HG02938 (cell line): ENCODE measurements around the gene CFHR1.
A peak's percentile ranks its signal among the peaks of the same experiment; 100 is the strongest.
"Not testable (repeated sequence)": the region's sequence is repeated elsewhere in the genome, so short reads cannot be mapped to it uniquely, and the experiment has no call there.

Source experiments
- ATAC-seq: cut with Tn5 transposase; IDR thresholded peaks from one replicate; pipeline ENCODE4 v1.9.1; 2021; ENCODE audit warnings: mild to moderate bottlenecking, moderate library complexity; ENCODE audit not compliant: unreplicated experiment

Gene CFHR1

GRCh38 chr1:196819531-196819930 is at the start of gene CFHR1:
TSS of gene CFHR1 (plus strand) at chr1:196819731. CDS start at chr1:196819845, 114 bp downstream.
- ATAC-seq, result not testable (repeated sequence)

GRCh38 chr1:196769823-196770222 is 49.7 kb upstream of the CFHR1 start:
- ATAC-seq, result not testable (repeated sequence)

- no peak for ATAC-seq
Measured at GRCh38 chr1:196773713-196774112, 45.8 kb upstream of the CFHR1 start.

- no peak for ATAC-seq
Measured at GRCh38 chr1:196774175-196774574, 45.4 kb upstream of the CFHR1 start.

- ATAC-seq, result peak; percentile 92
Measured at GRCh38 chr1:196774603-196775002, 44.9 kb upstream of the CFHR1 start, which contains the start of gene CFHR3. TSS of gene CFHR3 (plus strand) at chr1:196774840. CDS start at chr1:196774887, 47 bp downstream.

DNA sequence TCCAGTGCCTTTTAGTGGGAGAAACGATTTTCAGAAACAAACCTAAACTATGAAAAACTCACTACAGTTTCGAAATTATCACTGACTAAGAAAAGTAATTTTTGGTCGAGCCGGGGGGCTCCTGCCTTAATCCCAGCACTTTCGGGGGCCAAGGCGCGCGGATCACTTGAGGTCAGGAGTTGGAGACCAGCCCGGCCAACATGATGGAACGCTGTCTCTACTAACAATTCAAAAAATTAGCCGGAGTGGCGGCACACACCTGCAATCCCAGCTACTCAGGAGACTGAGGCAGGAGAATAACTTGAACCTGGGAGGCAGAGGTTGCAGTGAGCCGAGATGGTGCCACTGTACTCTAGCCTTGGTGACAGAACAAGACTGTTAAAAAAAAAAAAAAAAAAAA is 41.9 kb upstream of the CFHR1 start:
- no peak for ATAC-seq

DNA sequence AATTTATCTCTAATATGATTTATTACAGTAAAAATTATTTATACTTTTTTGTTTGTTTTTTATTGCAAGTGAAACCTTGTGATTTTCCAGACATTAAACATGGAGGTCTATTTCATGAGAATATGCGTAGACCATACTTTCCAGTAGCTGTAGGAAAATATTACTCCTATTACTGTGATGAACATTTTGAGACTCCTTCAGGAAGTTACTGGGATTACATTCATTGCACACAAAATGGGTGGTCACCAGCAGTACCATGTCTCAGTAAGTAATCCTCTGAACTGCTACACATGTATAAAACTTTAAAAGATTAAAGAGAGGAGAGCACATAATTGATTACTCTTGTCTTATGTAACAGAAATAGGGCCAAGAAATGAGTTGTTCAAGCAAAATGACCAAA is 40.4 kb upstream of the CFHR1 start:
- ATAC-seq, result no peak

GRCh38 chr1:196791252-196791651 is 28.3 kb upstream of the CFHR1 start:
- not testable (repeated sequence) for ATAC-seq

DNA sequence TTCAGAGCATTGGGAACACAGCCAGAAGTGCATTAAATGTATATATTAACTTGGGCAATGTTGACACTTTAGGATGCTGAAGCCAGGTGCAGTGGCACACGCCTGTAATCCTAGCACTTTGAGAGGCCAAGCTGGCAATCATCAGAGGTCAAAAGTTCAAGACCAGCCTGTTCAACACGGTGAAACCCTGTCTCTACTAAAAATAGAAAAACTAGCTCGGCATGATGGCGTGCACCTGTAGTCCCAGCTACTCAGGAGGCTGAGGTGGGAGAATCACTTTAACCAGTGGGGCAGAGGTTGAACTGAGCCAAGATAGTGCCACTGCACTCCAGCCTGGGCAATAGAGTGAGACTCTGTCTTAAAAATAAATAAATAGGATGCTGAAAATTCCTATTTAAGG is 25.4 kb upstream of the CFHR1 start:
- not testable (repeated sequence) for ATAC-seq

GRCh38 chr1:196797891-196798290 is 21.6 kb upstream of the CFHR1 start:
- ATAC-seq, result no peak

- ATAC-seq, result not testable (repeated sequence)
Measured at GRCh38 chr1:196801920-196802319, 17.6 kb upstream of the CFHR1 start.

- ATAC-seq, result no peak
Measured at GRCh38 chr1:196808529-196809235, 10.8 kb upstream of the CFHR1 start.

DNA sequence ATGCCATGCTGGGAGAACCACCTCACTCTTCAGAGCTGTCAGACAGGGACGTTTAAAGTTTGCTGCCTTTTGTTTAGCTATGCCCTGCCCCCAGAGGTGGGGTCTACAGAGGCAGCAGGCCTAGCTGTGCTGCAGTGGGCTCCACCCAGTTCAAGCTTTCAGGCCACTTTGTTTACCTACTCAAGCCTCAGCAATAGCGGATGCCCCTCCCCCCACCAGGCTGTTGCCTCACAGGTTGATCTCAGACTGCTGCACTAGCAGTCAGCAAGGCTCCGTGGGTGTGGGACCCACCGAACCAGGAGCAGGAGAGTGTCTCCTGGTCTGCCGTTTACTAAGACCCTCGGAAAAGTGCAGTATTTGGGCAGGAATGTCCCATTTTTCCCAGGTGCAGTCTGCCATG is 2.1 kb upstream of the CFHR1 start:
- ATAC-seq, result not testable (repeated sequence)

DNA sequence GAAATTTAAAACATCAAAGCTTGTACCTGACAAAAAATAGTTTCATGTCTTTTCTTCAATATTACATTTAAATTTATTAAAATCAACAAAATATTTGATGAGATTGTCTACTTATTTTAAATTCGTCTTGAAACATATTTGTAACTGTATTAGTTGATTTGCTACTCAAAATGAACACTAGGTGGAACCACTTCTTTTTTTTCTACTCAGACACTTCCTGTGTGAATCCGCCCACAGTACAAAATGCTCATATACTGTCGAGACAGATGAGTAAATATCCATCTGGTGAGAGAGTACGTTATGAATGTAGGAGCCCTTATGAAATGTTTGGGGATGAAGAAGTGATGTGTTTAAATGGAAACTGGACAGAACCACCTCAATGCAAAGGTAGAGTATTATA is 8.3 kb downstream of the CFHR1 start:
- peak; percentile 97 for ATAC-seq

DNA sequence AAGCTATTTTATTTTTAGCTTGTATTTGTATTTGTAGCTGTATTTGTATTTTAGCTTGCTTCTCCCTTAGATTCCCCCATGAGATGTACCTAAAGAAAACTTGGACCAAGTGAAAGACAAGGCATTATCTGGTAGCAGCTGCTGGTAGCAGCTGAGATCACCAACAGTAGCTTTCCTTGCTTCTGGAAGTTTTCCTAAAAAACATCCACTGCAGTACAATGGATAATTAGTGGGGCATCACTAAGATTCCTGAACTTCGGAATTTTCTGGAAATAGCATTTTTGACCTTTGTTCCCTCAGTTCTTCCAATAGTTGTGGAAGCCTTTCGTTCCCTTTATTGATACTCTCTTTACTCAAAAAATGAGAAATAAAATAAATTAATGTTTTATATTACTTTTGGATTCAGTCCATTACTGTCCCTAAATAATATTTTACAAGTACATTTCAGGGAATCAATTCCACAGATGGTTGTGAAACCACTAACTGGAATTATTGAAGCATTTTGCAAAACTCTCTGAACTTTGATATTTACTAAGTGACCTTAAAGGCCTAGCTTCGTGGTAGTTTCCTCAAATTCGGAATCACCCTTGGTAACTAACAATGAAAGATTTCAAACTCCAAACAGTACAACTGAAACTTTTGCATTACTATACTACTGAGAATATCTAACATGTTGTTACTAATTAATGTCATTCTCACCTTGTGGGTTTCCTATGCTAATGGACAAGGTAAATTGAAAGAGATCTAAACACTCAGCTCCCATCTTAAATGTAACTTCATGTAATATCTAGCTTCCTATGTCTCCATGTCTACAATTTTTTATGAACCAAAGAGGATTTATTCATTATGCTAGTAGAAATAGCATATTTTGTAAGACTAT is 30.3 kb downstream of the CFHR1 start:
- ATAC-seq, result peak; percentile 52

GRCh38 chr1:196856053-196856452 is 36.5 kb downstream of the CFHR1 start:
- ATAC-seq, result no peak

DNA sequence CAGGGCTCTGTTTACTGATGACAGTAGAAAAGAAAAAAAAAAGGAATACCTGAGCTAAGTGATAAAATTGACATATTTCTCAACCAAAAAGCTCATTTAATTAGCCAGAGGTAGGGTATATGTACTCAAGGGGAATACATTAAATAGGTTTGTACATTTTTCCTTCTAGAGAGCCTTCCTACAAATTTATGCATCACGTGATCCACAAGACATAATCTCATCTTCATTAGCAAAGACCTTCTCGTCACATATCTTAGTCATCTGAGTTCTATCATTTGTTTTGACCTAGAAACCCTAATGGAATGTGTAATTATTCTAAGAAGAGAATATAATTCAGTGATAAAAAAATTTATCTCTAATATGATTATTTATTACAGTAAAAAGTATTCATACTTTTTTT is 37.7 kb downstream of the CFHR1 start:
- ATAC-seq, result no peak

GRCh38 chr1:196858811-196859210 is 39.3 kb downstream of the CFHR1 start:
- ATAC-seq, result no peak

DNA sequence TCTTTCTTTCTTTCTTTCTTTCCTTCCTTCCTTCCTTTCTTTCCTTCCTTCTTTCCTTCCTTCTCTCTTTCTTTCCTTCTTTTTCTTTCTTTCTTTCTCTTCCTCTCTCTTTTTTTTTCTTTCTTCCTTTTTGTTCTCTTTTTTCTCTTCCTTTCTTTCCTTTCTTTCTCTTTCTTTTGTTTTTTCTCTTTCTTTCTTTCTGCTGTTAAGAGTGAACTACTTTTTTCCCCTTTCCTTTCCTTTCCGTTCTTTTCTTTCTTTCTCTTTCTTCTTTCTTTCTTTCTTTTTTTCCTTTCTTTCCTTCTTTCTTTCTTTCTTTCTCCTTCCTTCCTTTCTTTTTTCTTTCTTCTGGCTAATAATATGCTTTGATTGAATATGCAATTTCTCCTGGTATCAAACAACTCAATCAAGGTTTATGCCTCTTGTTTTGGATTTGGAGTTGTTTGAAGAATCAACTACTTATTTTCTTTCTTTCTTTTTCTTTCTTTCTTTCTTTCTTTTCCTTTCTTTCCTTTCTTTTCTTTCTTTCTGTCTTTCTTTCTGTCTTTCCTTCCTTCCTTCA is 40.9 kb downstream of the CFHR1 start:
- no peak for ATAC-seq

DNA sequence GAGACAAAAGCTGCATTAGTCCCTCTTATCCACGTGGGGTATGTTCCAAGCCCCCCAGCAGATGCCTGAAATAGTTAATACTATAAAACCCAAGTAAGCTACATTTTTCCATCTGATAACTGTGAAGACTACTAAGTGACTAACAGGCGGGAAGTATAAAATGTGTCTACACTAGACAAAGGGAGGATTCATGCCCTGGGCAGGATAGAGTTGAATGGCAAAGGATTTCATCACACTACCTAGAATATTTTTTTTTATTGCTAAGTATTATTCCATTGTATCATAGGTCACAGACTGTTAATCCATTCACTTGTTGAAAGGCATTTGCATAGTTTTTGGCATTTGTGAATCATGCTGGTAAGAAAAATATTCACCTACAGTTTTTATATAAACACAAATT is 41.9 kb downstream of the CFHR1 start:
- ATAC-seq, result no peak

DNA sequence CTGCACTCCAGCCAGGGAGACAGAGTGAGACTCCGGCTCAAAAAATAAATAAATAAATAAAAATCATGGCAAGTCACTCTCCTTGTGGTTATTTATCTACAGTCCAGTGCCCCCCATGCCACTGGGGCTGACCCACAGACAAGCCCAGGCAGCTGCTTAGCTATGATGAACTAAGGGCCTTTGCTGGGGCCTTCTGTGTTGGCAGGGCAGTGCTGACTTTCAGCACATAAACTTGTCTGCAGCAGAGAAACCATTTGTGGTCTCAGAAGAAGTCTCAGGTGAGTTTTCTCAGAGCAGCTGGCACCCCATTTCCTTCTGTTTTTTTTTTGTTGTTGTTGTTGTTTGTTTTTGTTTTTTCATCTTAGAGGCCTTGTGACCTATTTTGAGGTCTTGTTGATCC is 47.4 kb downstream of the CFHR1 start:
- no peak for ATAC-seq

DNA sequence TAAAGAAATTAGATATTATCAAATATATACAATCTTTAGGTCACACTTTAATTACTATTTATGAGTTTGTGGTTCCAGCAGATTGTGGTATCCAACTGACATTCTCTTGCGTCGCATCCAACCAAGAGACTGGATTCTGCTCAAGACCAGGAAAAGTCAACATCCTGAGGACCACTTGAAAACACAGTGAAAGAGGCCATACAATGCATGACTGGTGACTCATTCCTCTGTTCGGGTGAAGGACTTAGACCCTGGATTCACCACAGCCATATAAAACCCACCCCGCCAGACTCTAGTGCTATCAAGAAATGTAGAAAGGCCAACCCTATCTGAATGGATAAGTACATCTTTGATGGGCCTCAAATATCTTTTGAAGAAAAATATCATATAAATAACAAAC is 53.9 kb downstream of the CFHR1 start:
- ATAC-seq, result no peak
